Psoas muscle (tissue), 8 donors: Measurements from ENCODE around the gene PLAC8L1. TPM values are rescaled to one million over a fixed set of nuclear protein-coding genes. Genes with fewer than 3 reads are reported as not detected.

Experiments
- ATAC-seq, 4 donors: fragments of 200-7000 bp; cut with Tn5 transposase; one replicate each; pipeline ENCODE4 v1.9.1; 2020; ENCODE audit warnings: moderate library complexity in 3 of 4, mild to moderate bottlenecking in 2 of 4
- DNase-seq, 2 donors: peaks; one replicate each; pipeline ENCODE4 v3.0.0-alpha.2; 2020
- H3K27ac ChIP-seq: fragments of 200-600 bp; one replicate; pipeline ENCODE4 v1.8.0; 2022
- H3K27me3 ChIP-seq, 3 donors: fragments of 200-600 bp in 1 of 3; one replicate each; pipeline versions ENCODE4 v1.6.1 to v1.8.0; 2013 to 2022; ENCODE audit warnings: low read length in 2 of 3, mild to moderate bottlenecking in 2 of 3, moderate library complexity in 1 of 3; ENCODE audit not compliant: insufficient read depth in 3 of 3
- H3K36me3 ChIP-seq, 2 donors: fragments of 200-600 bp in 1 of 2; one replicate each; pipeline versions ENCODE4 v1.6.1 to v1.8.0; 2013 to 2022; ENCODE audit warnings: low read depth in 1 of 2, mild to moderate bottlenecking in 1 of 2, moderate library complexity in 1 of 2; ENCODE audit not compliant: insufficient read depth in 1 of 2
- H3K4me1 ChIP-seq: fragments of 200-600 bp; one replicate; pipeline ENCODE4 v1.8.0; 2022
- H3K4me3 ChIP-seq: fragments of 200-600 bp; one replicate; pipeline ENCODE4 v1.8.0; 2022; ENCODE audit warnings: mild to moderate bottlenecking
- H3K9me3 ChIP-seq: fragments of 200-600 bp; one replicate; pipeline ENCODE4 v1.8.0; 2022
- CTCF ChIP-seq: fragments of 200-600 bp; IDR thresholded peaks from one replicate; pipeline ENCODE4 v1.8.0; 2022; ENCODE audit warnings: antibody characterized with exemption
- WGBS, 3 donors: extraction: QIAGEN DNeasy Blood & Tissue Kit; methylation state at CpG; one replicate each; pipeline versions ENCODE4 v1.1.6 to v1.1.7; 2013; 5-methylcytosine and 5-hydroxymethylcytosine counted together
- intact Hi-C, 2 donors: fragments of 100-400 bp; cut with DNase I; formaldehyde crosslinking; loops; one replicate each; pipeline versions ENCODE4 v1.11.0 to v1.14.2; 2022
- polyA plus RNA-seq, 3 donors: library from polyadenylated mRNA; stranded (reverse); fragments of 200-250 nt; gene quantifications; one replicate each; pipeline ENCODE4 v1.2.3, GENCODE V29; 2013
- total RNA-seq, 4 donors: library from RNA; stranded (reverse); fragmentation: NEBNext Ultra II Directional in 2 of 4; extraction: Animal tissue kit (Norgen Biotek cat#: 25700) in 2 of 4; gene quantifications; one replicate each; pipeline versions ENCODE4 v1.2.1 to v1.2.4, GENCODE V29; 2021 to 2023
- donor health status: healthy with polysubstance abuse.
- donor health status: DM: no; HTN: no; CAD: no; lungs with moderate emphysema.
- donor health status: Bipolar disorder and iron deficiency.
- donor health status: healthy.
- donor health status: DM: yes; HTN: yes; CAD: no.
- donor health status: DM: no; HTN: no; CAD: no.
- donor health status: DM: no; HTN: no; CAD: no.
- donor health status: DM: yes; HTN: yes; CAD: no.

Gene PLAC8L1
- total and polyA plus RNA-seq, 7 donors = 0.16 to 0.64 (median 0.51) TPM; not detected in 3

- Histone ChIP-seq H3K9me3 (no peaks in the 10 kb centered on the region), H3K4me1 (no peaks in the 10 kb centered on the region), H3K27ac (no peak overlapping the region), H3K27me3 (peaks cover 0 to 4% (median 0%) of the 10 kb centered on the region in 3 donors), H3K36me3 (peaks cover 0 to 17% of the 10 kb centered on the region in 2 donors), H3K4me3 (no peak overlapping the region)
- intact Hi-C loops = loop anchor here in 1 of 2 donors (10.0 kb wide), 2 partner anchors 348 to 378 kb away; no protein-coding TSS in a partner anchor
- no peak for TF ChIP-seq CTCF
- ATAC-seq (no peak), DNase-seq (no peak)
Measured at GRCh38 chr5:146052780-146053179, 52.6 kb downstream of the PLAC8L1 start.

GRCh38 chr5:146051678-146052077, 53.7 kb downstream of the PLAC8L1 start:
- Histone ChIP-seq H3K27me3 (peaks cover 0 to 4% (median 0%) of the 10 kb centered on the region in 3 donors), H3K9me3 (no peaks in the 10 kb centered on the region), H3K4me1 (no peaks in the 10 kb centered on the region), H3K4me3 (no peak overlapping the region), H3K27ac (no peak overlapping the region), H3K36me3 (peaks cover 0 to 9% of the 10 kb centered on the region in 2 donors)
- intact Hi-C loops = loop anchor here in 1 of 2 donors (10.0 kb wide), 2 partner anchors 347 to 377 kb away; no protein-coding TSS in a partner anchor
- TF ChIP-seq CTCF = no peak
- peak in 1 of 4 donors; percentile 60 for ATAC-seq
- no peak for DNase-seq
- WGBS, 3 donors = 42 to 68% (median 55%) methylated on average over 3 of the region's 3 CpGs

- H3K9me3 ChIP-seq = no peaks in the 10 kb centered on the region
- intact Hi-C loops = loop anchor here in 1 of 2 donors (10.0 kb wide), 2 partner anchors 345 to 375 kb away; no protein-coding TSS in a partner anchor
- no peaks in the 10 kb centered on the region for H3K36me3 ChIP-seq
- no peak for TF ChIP-seq CTCF
- peaks cover 0 to 4% (median 0%) of the 10 kb centered on the region in 3 donors for H3K27me3 ChIP-seq
- H3K4me1 ChIP-seq = no peaks in the 10 kb centered on the region
- WGBS, 3 donors = 78 to 83% (median 80%) methylated on average over 5 of the region's 5 CpGs
- H3K27ac ChIP-seq = no peak overlapping the region
- H3K4me3 ChIP-seq = no peak overlapping the region
- DNase-seq (no peak), ATAC-seq (no peak)
Measured at GRCh38 chr5:146050086-146050485, 55.3 kb downstream of the PLAC8L1 start.

- no peak for TF ChIP-seq CTCF
- 58 to 80% (median 63%) methylated on average over 3 of the region's 3 CpGs for WGBS, 3 donors
Measured at GRCh38 chr5:146049704-146050026, 55.7 kb downstream of the PLAC8L1 start.

More at GRCh38 chr5:146049704-146050026, 55.7 kb downstream of the PLAC8L1 start:
- Histone ChIP-seq H3K27ac (no peak overlapping the region), H3K4me3 (no peak overlapping the region), H3K27me3 (peaks cover 0 to 4% (median 0%) of the 10 kb centered on the region in 3 donors), H3K36me3 (no peaks in the 10 kb centered on the region), H3K4me1 (no peaks in the 10 kb centered on the region), H3K9me3 (no peaks in the 10 kb centered on the region)
- peak in 1 of 4 donors; percentile 3 for ATAC-seq
- intact Hi-C loops = loop anchor here (5.0 to 10.0 kb wide), 8 partner anchors 107 to 1845 kb away; partner anchors contain the start of genes PRELID2 (in 1 of the 2) and SH3RF2 (in 1 of the 2)
- DNase-seq = no peak
